K562 (cell line): ENCODE data around the gene SCUBE2. TPM values are rescaled to one million over a fixed set of nuclear protein-coding genes. Genes with fewer than 3 reads are reported as not detected.

Experiments used
- BRF2 ChIP-seq: IDR thresholded peaks from 3 replicates; pipeline ENCODE4 v1.6.1; 2011; ENCODE audit warnings: borderline replicate concordance, mild to moderate bottlenecking; ENCODE audit not compliant: insufficient read length, insufficient read depth
- CREBBP ChIP-seq: IDR thresholded peaks from one replicate; pipeline ENCODE4 v1.6.1; 2012; ENCODE audit warnings: low read depth, mild to moderate bottlenecking, control low read depth, inconsistent platforms, low read length
- DDX20 ChIP-seq: fragments of 450-650 bp; IDR thresholded peaks from 2 replicates; pipeline ENCODE4 v1.6.1; 2016; ENCODE audit warnings: missing genetic modification characterization, low read depth, mild to moderate bottlenecking, missing compliant biosample characterization, moderate library complexity
- ETS1 ChIP-seq: conservative IDR thresholded peaks from 2 replicates; pipeline ENCODE4 v1.6.1; 2011; ENCODE audit warnings: low read depth, mild to moderate bottlenecking, low read length; ENCODE audit not compliant: control insufficient read depth
- JUNB ChIP-seq: fragments of 450-650 bp; formaldehyde crosslinking; conservative IDR thresholded peaks from 2 replicates; pipeline ENCODE4 v1.4.0; 2020; ENCODE audit warnings: mild to moderate bottlenecking
- NFIX ChIP-seq: fragments of 250-450 bp; sonication (Bioruptor Pico); IDR thresholded peaks from 2 replicates; pipeline ENCODE4 v1.4.0; 2020; ENCODE audit warnings: low read depth, mild to moderate bottlenecking, moderate library complexity
- POLR3G ChIP-seq: IDR thresholded peaks from 2 replicates; pipeline ENCODE4 v1.6.1; 2011; ENCODE audit not compliant: insufficient read length, insufficient replicate concordance; ENCODE audit errors: extremely low read depth
- PPARD ChIP-seq: fragments of 250-450 bp; sonication (Bioruptor Pico); IDR thresholded peaks from 2 replicates; pipeline ENCODE4 v1.8.0; 2022; ENCODE audit warnings: inconsistent platforms, mild to moderate bottlenecking, moderate library complexity
- RBM14 ChIP-seq: fragments of 200-400 bp; formaldehyde crosslinking; IDR thresholded peaks from 2 replicates; pipeline ENCODE4 v1.6.1; 2018; ENCODE audit warnings: low read depth, mild to moderate bottlenecking, low read length, moderate library complexity, borderline replicate concordance; ENCODE audit not compliant: insufficient read depth
- SIX5 ChIP-seq, 2 experiments: IDR thresholded peaks; 2 replicates each; pipeline ENCODE4 v1.6.1; 2011; ENCODE audit warnings: low read length in 2 of 2, borderline replicate concordance in 1 of 2, low read depth in 1 of 2, mild to moderate bottlenecking in 1 of 2, moderate library complexity in 1 of 2; ENCODE audit not compliant: insufficient read depth in 1 of 2
- SMARCE1 ChIP-seq: fragments of 450-650 bp; IDR thresholded peaks from 2 replicates; pipeline ENCODE4 v1.7.1; 2016; ENCODE audit warnings: mild to moderate bottlenecking
- SRSF3 ChIP-seq: fragments of 200-400 bp; formaldehyde crosslinking; IDR thresholded peaks from 2 replicates; pipeline ENCODE4 v1.6.1; 2016; ENCODE audit warnings: mild to moderate bottlenecking, low read length, moderate library complexity; ENCODE audit not compliant: insufficient read depth
- THAP12 ChIP-seq: fragments of 250-450 bp; sonication (Bioruptor Pico); IDR thresholded peaks from 2 replicates; pipeline ENCODE4 v1.9.0; 2021; ENCODE audit warnings: mild to moderate bottlenecking, inconsistent platforms
- WHSC1 ChIP-seq: IDR thresholded peaks from one replicate; pipeline ENCODE4 v1.6.1; 2012; ENCODE audit warnings: low read length, control low read depth, inconsistent platforms
- XRCC3 ChIP-seq: fragments of 450-650 bp; IDR thresholded peaks from 2 replicates; pipeline ENCODE4 v1.6.1; 2017; ENCODE audit warnings: mild to moderate bottlenecking, moderate library complexity
- ZNF512 ChIP-seq: IDR thresholded peaks from 2 replicates; pipeline ENCODE4 v1.6.1; 2016; ENCODE audit warnings: missing genetic modification characterization, missing compliant biosample characterization
- polyA plus RNA-seq, 8 experiments: library from polyadenylated mRNA; depleted of rRNA in 4 of 8; stranded (reverse) in 5 of 8; unstranded in 3 of 8; fragments of >200 nt; fragmentation: Nextera tagmentation in 2 of 8; fragmentation: Illumina TruSeq in 1 of 8; extraction: Ambion mirVana in 2 of 8; extraction: Trizol in 1 of 8; gene quantifications; 2 replicates each; pipeline versions ENCODE4 v1.2.1 to v1.2.3, GENCODE V29; 2011 to 2014; ENCODE audit warnings: inconsistent platforms in 1 of 8, missing spikeins in 1 of 8
- total RNA-seq, 7 experiments: library from RNA; depleted of rRNA in 6 of 7; stranded (reverse); fragments of >200 nt in 6 of 7; fragmentation: Illumina TruSeq in 2 of 7; extraction: Trizol in 2 of 7; gene quantifications; 2 replicates each; pipeline versions ENCODE4 v1.2.1 to v1.2.3, GENCODE V29; 2011 to 2021; ENCODE audit warnings: low replicate concordance in 1 of 7
- TF ChIP-seq, protein P1 (sequence below): fragments of 250-450 bp; sonication (Bioruptor Pico); IDR thresholded peaks from 2 replicates; pipeline ENCODE4 v1.5.0; 2021; ENCODE audit warnings: mild to moderate bottlenecking, borderline replicate concordance

Gene SCUBE2
- total and polyA plus RNA-seq, 9 of the 15 experiments (the other 6 are each of a cell fraction or from before 2014, with no cell fraction given) = 0.06 to 0.40 (median 0.07) TPM; not detected in 6

GRCh38 chr11:9003573-9004182 is 87.7 kb downstream of the SCUBE2 start, which contains the start of gene NRIP3 (continued):
- TF ChIP-seq NFIX (CRISPR knock-in tag) (no peak), ETS1 (0 out of 2 replicates have a peak, but pooled peaks have one; percentile 38), JUNB (0 out of 2 replicates have a peak, but pooled peaks have one; percentile 59), PPARD (CRISPR knock-in tag) (no peak), SMARCE1 (no peak), POLR3G (no peak), SRSF3 (no peak), SIX5 (IDR thresholded peaks at IDR 0.05; ENCODE audit: borderline replicate concordance in 1 of 2, insufficient read depth in 1 of 2, low read depth in 1 of 2, low read length in 2 of 2) (no peak), XRCC3 (no peak), ZNF512 (tag) (no peak), CREBBP (no peak), BRF2 (no peak), RBM14 (no peak), THAP12 (CRISPR knock-in tag) (no peak), WHSC1 (no peak), DDX20 (tag) (no peak)
- TF ChIP-seq, protein P1, sequence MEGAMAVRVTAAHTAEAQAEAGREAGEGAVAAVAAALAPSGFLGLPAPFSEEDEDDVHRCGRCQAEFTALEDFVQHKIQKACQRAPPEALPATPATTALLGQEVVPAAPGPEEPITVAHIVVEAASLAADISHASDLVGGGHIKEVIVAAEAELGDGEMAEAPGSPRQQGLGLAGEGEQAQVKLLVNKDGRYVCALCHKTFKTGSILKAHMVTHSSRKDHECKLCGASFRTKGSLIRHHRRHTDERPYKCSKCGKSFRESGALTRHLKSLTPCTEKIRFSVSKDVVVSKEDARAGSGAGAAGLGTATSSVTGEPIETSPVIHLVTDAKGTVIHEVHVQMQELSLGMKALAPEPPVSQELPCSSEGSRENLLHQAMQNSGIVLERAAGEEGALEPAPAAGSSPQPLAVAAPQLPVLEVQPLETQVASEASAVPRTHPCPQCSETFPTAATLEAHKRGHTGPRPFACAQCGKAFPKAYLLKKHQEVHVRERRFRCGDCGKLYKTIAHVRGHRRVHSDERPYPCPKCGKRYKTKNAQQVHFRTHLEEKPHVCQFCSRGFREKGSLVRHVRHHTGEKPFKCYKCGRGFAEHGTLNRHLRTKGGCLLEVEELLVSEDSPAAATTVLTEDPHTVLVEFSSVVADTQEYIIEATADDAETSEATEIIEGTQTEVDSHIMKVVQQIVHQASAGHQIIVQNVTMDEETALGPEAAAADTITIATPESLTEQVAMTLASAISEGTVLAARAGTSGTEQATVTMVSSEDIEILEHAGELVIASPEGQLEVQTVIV (CRISPR knock-in tag) = no peak
